Type B pancreatic cell (in vitro differentiated cells): ENCODE data around the gene NUDCD2. TPM values are rescaled to one million over a fixed set of nuclear protein-coding genes. Genes with fewer than 3 reads are reported as not detected.

Experiments used
- DNase-seq: peaks from one replicate; pipeline ENCODE4 v3.0.0; 2021; ENCODE audit warnings: mixed read lengths; ENCODE audit not compliant: unreplicated experiment; ENCODE audit errors: extremely low spot score
- H3K27ac Mint-ChIP-seq: 2 replicates; pipeline ENCODE4 v1.8.0; 2021; ENCODE audit warnings: mild to moderate bottlenecking, mixed read lengths
- H3K27me3 Mint-ChIP-seq: 2 replicates; pipeline ENCODE4 v1.8.0; 2021; ENCODE audit warnings: mixed read lengths
- H3K36me3 Mint-ChIP-seq: 2 replicates; pipeline ENCODE4 v1.8.0; 2021; ENCODE audit warnings: mixed read lengths
- H3K4me1 Mint-ChIP-seq: one replicate; pipeline ENCODE4 v1.8.0; 2021; ENCODE audit warnings: mixed read lengths; ENCODE audit not compliant: unreplicated experiment
- H3K4me3 Mint-ChIP-seq: 2 replicates; pipeline ENCODE4 v1.8.0; 2021; ENCODE audit warnings: mild to moderate bottlenecking, mixed read lengths
- H3K9me3 Mint-ChIP-seq: 2 replicates; pipeline ENCODE4 v1.8.0; 2021; ENCODE audit warnings: mixed read lengths
- CTCF ChIP-seq: fragments of 200-600 bp; sonication (generic); conservative IDR thresholded peaks from 2 replicates; pipeline ENCODE4 v1.5.0; 2021; ENCODE audit warnings: antibody characterized with exemption, mild to moderate bottlenecking
- total RNA-seq: library from RNA; stranded (reverse); gene quantifications from 2 replicates; pipeline ENCODE4 v1.2.1, GENCODE V29; 2021; ENCODE audit warnings: low replicate concordance

The NUDCD2 gene
- total RNA-seq, 1 donor from 2014 or later: 30.4 TPM

DNA sequence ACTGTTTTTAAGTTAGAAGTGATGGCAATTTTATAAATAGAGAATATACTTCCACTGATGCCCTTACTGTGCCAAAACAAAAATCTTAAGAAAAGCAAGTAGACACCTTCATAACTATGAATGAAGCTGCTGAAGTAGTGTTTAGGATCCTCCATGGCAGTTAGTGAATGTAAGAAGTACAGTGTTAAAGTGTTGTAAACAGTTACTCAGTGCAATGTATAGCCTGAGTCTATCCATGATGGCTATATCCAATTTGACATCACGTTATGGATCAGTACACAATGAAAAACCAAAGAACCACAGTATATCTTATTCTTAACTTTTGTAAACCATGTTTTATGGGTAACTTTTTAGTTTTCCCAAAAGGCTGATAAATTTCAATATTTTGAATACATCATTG lies 15.4 kb downstream of the NUDCD2 start:
- peaks cover 49% of the 10 kb centered on the region for H3K36me3 Mint-ChIP-seq
- H3K27me3 Mint-ChIP-seq: no peaks in the 10 kb centered on the region
- no peaks in the 10 kb centered on the region for H3K9me3 Mint-ChIP-seq
- no peak overlapping the region for H3K27ac Mint-ChIP-seq
- no peak for DNase-seq
- peaks cover 16% of the 10 kb centered on the region for H3K4me1 Mint-ChIP-seq
- no peak for TF ChIP-seq CTCF
- H3K4me3 Mint-ChIP-seq: no peak overlapping the region

DNA sequence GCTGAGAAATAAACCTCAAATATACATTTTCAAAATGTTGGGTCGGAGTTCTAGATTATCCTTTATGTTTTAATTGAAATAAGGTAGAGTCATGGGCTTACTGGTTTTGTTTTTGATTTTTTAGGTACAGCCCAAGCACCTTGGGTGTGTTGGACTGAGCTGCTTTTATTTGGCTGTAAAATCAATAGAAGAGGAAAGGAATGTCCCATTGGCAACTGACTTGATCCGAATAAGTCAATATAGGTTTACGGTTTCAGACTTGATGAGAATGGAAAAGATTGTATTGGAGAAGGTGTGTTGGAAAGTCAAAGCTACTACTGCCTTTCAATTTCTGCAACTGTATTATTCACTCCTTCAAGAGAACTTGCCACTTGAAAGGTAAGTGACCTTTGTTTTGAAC lies 18.9 kb downstream of the NUDCD2 start:
- Mint-ChIP-seq H3K36me3 (peaks cover 36% of the 10 kb centered on the region), H3K27ac (no peak overlapping the region), H3K4me1 (peaks cover 34% of the 10 kb centered on the region), H3K4me3 (peak overlapping the region; percentile 38), H3K9me3 (no peaks in the 10 kb centered on the region), H3K27me3 (no peaks in the 10 kb centered on the region)
- no peak for DNase-seq
- TF ChIP-seq CTCF: no peak

DNA sequence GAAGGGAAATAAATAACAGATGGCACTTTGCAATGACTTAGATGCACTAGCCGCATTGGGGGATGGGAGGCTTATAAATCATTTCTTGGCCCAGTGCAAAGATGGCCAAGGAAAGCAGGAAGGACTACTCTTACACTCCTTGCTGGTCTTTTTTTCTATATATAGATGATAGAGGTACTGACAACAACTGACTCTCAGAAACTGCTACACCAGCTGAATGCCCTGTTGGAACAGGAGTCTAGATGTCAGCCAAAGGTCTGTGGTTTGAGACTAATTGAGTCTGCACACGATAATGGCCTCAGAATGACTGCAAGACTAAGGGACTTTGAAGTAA lies 20.8 kb downstream of the NUDCD2 start:
- Mint-ChIP-seq H3K36me3 (peaks cover 31% of the 10 kb centered on the region), H3K27ac (peak overlapping the region; percentile 85), H3K4me3 (peak overlapping the region; percentile 97), H3K4me1 (peaks cover 41% of the 10 kb centered on the region), H3K9me3 (no peaks in the 10 kb centered on the region), H3K27me3 (no peaks in the 10 kb centered on the region)
- TF ChIP-seq CTCF: no peak
- DNase-seq: no peak

DNA sequence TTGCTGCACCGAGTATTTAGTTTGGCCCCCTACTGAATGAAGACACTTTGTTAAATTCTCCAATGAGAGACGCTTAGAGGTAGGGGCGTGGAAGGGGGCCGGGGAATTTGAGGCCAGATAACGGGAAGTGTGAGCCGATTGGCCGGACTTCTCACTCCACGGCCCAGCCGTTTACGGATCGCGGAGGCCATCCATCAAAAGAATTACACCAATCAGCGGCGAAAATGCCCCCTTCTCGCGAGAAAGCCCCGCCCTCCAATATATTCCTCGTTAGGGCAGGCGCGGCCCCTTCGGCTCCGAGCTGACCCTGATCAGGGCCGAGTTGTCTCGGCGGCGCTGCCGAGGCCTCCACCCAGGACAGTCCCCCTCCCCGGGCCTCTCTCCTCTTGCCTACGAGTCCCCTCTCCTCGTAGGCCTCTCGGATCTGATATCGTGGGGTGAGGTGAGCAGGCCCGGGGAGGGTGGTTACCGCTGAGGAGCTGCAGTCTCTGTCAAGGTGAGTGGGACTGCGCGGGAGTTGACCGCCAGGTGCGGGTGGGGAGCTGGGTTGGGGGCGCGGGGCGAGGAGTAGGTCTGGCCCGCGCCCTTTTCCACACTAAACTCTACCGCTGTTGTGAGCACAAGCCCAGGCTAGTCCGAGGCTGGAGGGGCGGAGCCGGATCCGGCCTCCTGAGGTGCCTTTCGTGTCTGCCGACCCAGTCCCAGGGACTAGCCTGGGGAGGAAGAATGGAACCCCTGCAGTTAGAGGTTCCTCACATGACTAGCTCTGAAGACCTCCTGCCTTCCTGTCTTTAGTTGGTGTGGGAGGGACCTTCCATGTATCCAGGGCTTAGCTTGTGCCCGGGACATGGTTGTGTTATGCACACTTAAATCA lies 22.4 kb downstream of the NUDCD2 start, which contains the start of gene CCNG1:
CCNG1 (plus strand) TSS at position 287 of the 874 bp plus-strand sequence. CDS start 1,662 bp downstream, outside the sequence.
- peak within 1 kb of the TSS; percentile 85 for H3K27ac Mint-ChIP-seq
- TF ChIP-seq CTCF: peak; percentile 34
- H3K4me1 Mint-ChIP-seq: peaks cover 41% of the 10 kb centered on the region
- H3K9me3 Mint-ChIP-seq: no peaks in the 10 kb centered on the region
- peak; percentile 94 for DNase-seq
- H3K36me3 Mint-ChIP-seq: peaks cover 29% of the 10 kb centered on the region
- no peaks in the 10 kb centered on the region for H3K27me3 Mint-ChIP-seq
- H3K4me3 Mint-ChIP-seq: peak within 1 kb of the TSS; percentile 97

- TF ChIP-seq CTCF: no peak
- peaks cover 23% of the 10 kb centered on the region for H3K36me3 Mint-ChIP-seq
- H3K9me3 Mint-ChIP-seq: no peaks in the 10 kb centered on the region
- no peak for DNase-seq
- H3K27me3 Mint-ChIP-seq: no peaks in the 10 kb centered on the region
- peak overlapping the region; percentile 85 for H3K27ac Mint-ChIP-seq
- peaks cover 41% of the 10 kb centered on the region for H3K4me1 Mint-ChIP-seq
- peak overlapping the region; percentile 97 for H3K4me3 Mint-ChIP-seq
Measured at GRCh38 chr5:163437011-163437308, 22.9 kb downstream of the NUDCD2 start.
